ENCODE results near the gene CTSE.
"Not testable (repeated sequence)": the region's sequence is repeated elsewhere in the genome, so short reads cannot be mapped to it uniquely, and the experiment has no call there.

The CTSE gene

DNA sequence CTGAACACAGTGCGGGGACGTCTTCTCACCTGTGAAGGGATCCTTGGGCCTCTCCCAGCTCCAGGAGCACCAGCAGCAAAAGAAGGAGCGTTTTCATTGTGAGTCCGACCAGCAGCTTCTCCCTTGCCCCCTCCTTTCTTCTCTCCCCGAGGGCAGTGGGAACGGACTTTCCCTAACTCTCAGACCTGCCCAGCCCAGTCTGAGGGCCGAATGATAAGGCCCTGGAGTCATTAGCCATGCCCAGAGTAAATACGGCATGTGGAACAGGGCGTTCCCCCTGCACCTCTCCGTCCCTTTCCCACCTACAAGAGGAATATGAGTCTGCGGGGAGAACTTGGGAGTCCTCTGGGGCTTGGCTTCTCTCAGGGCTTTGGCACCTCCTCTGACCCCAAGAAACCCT lies at the start of gene CTSE:
Gene CTSE (minus strand): TSS at position 201 of the 400 bp plus-strand sequence. CDS start 104 bp downstream, at position 97.
- no peak for DNase-seq

- no peak for DNase-seq
Observed at GRCh38 chr1:206070627-206071304, 47.1 kb upstream of the CTSE start.

DNA sequence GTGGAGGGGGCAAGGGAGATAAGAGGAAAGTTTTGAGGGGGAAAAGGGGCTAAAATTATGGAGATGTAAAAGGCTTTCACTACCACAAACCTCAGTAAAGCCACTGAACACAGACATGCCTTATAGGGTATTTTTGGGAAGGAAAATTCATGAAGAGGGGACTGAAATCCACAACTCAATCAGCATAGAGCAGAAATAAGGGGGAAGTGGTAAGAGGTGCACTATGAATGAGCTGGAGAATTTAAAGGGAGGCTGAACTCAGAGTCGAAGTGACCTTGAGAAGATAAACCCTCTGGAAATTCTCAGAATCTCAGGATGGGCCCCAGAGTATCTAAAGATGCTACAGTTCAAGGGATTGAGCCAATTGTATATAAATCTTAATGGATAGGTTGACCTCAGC lies 44.6 kb upstream of the CTSE start:
- no peak for DNase-seq

DNA sequence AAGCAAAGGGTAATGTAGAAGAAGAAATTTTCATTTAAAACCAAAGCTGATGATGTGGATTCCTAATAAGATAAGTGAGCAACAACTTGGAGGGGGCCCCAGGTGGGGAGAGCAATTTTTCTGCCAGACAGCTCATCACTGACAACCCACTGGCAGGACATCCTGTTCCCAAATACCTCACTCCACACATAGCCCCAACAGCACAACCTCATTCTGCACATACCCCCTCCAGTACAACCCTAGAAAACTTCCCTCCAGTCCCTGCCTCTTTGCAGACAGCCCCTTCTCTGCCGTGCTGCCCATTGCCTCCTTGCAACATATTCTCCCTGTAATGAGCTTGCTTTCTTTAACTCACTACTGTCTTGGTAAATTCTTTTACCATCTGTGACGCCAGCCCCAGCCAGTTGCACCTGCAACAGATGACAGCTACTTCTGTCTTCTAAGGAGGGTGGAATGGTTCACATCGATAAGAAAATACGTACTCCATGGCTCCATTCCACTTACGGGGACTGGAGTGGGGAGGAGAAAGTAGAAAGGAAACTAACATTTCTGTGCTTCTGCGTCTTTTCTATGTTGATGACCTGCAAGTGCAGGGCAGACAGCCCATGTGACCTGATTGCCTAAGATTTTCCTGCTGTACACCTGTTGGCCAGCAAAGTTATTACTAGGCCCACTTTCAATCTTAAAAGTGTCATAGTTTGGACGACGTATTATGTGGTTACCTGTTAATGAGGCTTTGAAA lies 44.0 kb upstream of the CTSE start:
- DNase-seq, result no peak

DNA sequence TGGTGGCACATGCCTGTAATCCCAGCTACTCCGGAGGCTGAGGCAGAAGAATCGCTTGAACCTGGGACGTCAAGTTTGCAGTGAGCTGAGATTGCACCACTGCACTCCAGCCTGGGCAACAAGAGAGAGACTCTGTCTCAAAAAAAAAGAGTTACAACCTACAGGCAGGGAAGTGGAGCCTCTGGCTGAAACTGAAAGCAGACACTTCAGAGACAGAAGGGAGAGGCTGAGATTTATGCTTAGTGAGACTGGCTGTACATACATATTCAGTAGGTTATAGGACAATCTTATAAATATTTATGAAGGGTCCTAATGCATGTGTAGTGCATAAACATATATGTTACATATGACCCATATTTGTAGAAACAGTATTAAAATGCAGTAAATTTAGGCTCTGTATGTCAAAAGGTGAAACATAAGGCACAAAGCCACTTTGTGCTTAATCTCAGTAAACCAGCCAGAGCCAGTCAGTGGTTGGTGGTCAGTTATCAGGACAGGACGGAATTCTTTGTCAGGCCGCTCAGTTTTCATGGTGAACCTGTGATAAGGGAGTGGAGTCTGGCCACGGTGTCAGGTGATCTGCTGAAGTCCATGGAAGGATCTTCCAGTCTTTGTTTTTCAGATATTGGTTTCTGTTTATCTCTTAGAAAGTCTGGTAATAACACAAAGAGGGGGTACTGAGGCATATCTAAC lies 42.9 kb upstream of the CTSE start:
- no peak for DNase-seq

GRCh38 chr1:206065547-206066145 lies 42.0 kb upstream of the CTSE start:
- no peak for DNase-seq

DNA sequence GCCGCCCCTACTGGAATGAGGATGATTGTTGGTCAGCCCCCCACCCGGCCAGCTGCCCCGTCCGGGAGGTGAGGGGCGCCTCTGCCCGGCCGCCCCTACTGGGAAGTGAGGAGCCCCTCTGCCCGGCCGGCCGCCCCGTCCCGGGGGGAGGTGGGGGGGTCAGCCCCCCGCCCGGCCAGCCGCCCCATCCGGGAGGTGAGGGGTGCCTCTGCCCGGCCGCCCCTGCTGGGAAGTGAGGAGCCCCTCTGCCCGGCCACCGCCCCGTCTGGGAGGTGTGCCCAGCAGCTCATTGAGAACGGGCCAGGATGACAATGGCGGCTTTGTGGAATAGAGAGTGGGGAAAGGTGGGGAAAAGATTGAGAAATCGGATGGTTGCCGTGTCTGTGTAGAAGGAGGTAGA lies 40.8 kb upstream of the CTSE start:
- DNase-seq, result not testable (repeated sequence)

- not testable (repeated sequence) for DNase-seq
Observed at GRCh38 chr1:206064001-206064400, 40.3 kb upstream of the CTSE start.

- no peak for DNase-seq
Observed at GRCh38 chr1:206062464-206062863, 38.8 kb upstream of the CTSE start.

GRCh38 chr1:206060844-206061243 lies 37.1 kb upstream of the CTSE start:
- no peak for DNase-seq

DNA sequence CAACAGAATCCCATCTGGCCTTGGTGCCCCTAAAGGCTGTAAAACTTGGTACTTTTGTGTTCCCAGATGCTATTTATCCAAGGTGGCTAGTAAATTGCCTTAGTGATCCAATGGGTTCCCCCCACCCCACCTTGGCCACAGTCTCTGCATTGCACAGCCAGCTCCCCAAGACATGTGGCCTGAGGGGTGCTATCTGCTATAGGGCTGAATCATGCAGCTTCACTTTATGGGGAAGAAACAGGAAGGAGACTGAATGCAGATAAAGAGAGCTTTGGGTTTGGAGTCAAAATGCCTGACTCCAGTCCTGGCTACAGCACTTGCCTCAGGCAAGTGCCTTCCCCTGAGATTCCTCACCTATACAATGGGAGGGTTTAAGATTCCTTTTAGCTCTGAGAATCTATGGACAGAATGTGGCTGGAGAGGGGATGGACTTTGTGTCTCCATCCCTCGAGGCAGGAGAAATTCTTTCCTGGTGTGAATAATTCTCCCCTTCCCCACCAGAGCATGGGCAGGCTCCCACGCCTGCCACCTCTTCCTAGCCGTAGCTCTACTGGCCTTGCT lies 35.7 kb upstream of the CTSE start:
- DNase-seq, result no peak

- DNase-seq, result no peak
Observed at GRCh38 chr1:206058927-206059292, 35.2 kb upstream of the CTSE start.

DNA sequence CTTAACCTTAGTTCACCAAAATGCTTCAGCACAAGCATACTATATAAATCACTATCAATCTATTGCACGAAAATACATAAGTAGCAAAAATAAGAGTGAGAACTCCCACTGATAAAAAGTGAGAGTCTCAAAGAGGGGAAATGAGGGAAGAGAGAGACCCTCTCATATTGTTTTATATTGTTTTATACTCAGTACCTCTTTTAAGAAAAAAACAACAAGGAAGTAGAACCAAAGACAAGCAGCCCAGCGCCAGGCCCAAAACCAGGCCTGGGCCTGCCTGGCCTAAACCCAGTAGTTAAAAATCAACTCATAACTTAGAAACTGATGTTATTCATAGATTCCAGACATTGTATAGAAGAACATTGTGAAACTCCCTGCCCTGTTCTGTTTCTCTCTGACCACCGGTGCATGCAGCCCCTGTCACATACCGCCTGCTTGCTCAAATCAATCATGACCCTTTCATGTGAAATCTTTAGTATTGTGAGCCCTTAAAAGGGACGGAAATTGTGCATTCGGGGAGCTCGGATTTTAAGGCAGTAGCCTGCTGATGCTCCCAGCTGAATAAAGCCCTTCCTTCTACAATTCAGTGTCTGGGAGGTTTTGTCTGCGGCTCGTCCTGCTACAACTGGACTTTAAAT lies 34.7 kb upstream of the CTSE start:
- DNase-seq, result not testable (repeated sequence)

DNA sequence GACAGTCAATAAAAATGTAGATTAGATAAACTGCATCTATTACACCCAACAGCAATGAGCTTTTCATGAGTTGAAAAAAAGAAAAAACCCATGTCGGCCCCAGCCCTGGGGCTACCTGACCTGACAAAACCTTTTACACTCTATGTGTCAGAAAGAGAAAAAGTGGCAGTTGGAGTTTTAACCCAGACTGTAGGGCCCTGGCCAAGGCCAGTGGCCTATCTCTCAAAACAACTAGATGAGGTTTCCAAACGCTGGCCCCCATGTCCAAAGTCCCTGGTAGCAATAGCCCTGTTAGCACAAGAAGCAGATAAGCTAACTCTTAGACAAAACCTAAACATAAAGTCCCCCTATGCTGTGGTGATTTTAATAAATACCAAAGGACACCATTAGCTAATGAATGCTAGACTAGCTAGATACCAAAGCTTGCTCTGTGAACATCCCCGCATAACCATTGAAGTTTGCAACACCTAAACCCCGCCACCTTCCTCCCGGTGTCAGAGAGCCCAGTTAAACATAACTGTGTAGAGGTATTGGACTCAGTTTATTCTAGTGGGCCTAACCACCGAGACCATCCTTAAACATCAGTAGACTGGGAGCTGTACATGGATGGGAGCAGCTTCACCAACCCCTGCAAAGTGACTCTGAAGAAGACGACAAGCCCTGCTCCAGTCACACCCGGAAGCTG lies 32.1 kb upstream of the CTSE start:
- not testable (repeated sequence) for DNase-seq

DNA sequence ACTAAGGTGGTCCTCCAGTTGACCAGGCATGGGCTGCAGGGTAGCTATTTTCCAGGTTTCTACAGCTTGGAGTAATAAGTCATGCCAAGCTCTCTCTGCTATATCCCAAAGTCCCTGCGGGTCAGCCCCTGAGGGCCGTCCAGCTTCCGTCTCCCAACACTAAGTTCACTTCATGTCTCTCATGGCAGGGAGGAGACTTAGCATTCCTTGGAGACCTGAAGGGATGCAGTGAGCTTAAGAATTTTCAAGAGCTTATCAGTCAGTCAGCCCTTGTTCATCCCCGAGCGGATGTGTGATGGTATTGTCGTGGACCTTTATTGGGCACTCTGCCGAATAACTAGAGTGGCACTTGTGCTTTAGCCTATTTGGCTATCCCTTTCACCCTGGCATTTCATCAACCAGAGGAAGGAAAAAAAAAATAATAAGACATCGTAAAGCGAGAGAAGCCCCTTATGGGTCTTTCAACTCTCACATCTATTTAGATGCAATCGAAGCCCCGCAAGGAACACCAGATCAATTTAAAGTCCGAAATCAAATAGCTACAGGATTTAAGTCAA lies 31.5 kb upstream of the CTSE start:
- not testable (repeated sequence) for DNase-seq

GRCh38 chr1:206053616-206054015 lies 29.9 kb upstream of the CTSE start:
- not testable (repeated sequence) for DNase-seq

DNA sequence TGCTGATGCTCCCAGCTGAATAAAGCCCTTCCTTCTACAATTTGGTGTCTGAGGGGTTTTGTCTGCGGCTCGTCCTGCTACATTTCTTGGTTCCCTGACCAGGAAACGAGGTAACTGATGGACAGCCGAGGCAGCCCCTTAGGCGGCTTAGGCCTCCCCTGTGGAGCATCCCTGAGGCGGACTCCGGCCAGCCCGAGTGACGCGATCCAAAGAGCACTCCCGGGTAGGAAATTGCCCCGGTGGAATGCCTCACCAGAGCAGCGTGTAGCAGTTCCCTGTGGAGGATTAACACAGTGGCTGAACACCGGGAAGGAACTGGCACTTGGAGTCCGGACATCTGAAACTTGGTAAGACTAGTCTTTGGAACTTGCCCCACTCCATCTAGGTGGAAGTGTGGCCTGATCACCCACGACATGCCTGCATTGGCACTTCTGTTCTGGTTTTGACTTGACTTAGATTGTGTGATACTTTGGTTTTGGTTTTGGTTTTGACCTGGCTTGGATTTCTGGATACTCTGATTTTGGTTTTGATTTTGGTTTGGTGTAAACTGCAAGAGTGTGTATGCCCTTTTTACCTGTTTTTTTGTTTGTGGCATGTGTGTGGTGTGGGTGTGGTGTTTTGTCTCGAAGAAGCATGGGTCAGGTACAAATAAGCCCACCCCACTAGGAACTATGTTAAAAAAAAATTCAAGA lies 29.4 kb upstream of the CTSE start, which contains the start of gene RHEX:
Gene RHEX (plus strand): TSS at position 255 of the 692 bp plus-strand sequence. CDS start 44,656 bp downstream, outside the sequence.
- DNase-seq, result not testable (repeated sequence)

DNA sequence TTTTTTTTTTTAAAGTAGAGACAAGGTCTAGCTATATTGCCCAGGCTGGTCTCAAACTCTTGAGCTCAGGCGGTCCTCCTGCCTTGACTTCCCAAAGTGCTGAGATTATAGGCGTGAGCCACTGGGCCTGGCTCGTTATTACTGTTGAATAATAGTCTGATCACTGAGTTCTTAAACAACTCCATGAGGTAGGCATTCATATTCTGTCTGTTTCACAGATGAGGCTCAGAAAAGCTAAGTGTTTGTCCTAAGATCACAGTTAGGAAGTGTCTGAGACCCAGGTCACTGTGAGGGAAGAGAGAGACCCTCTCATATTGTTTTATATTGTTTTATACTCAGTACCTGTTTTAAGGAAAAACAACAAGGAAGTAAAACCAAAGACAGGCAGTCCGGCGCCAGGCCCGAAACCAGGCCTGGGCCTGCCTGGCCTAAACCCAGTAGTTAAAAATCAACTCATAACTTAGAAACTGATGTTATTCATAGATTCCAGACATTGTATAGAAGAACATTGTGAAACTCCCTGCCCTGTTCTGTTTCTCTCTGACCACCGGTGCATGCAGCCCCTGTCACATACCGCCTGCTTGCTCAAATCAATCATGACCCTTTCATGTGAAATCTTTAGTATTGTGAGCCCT lies 28.7 kb upstream of the CTSE start:
- not testable (repeated sequence) for DNase-seq

DNA sequence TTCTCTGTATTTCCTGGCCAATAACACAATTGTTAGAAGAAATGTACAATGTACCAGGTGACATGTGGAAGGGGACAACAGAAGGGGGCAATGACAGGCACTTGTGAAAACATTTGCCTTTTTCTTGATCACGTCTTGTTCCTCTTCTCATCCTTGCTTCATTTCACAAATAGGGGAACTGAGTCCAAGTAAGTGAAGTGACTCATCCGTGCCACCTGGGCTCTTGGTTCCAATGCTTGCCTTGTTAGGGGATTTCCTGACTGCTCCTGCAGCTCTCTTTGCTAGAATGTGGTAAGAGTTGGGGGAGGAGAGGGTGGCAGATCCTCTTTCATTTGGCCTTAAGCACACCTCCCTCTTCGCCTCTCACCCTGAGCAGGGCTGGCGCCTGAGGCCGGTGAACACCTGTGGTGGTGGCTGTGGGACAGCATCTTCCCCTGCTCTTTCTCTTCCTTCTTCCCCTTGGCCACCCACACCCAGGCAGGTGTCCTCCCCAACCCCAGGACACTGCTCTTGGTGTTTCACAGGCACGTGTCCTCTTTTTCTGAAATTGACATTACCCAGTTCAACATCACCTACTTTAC lies 27.1 kb upstream of the CTSE start:
- peak; percentile 27 for DNase-seq
